Activated T-helper 17 cell treated with anti-CD3 and anti-CD28 coated beads, Interleukin-2, amount 50 U/mL, for 72 hours (primary cell): ENCODE results near the gene IDH2. TPM values are rescaled to one million over a fixed set of nuclear protein-coding genes. Genes with fewer than 3 reads are reported as not detected.

Experiments
- ATAC-seq: fragments of 150-1000 bp; cut with Tn5 transposase; replicated peaks from 2 replicates; pipeline ENCODE4 v1.10.0; 2021; ENCODE audit warnings: mild to moderate bottlenecking, moderate library complexity
- H3K27ac Mint-ChIP-seq: one replicate; pipeline ENCODE4 v1.8.0; 2022; ENCODE audit warnings: mixed read lengths
- H3K27me3 Mint-ChIP-seq: one replicate; pipeline ENCODE4 v1.8.0; 2022; ENCODE audit warnings: mixed read lengths
- H3K36me3 Mint-ChIP-seq: one replicate; pipeline ENCODE4 v1.8.0; 2022; ENCODE audit warnings: low read depth, mild to moderate bottlenecking, mixed read lengths
- H3K4me1 Mint-ChIP-seq: one replicate; pipeline ENCODE4 v1.8.0; 2022; ENCODE audit warnings: mixed read lengths
- H3K4me3 Mint-ChIP-seq: one replicate; pipeline ENCODE4 v1.8.0; 2022; ENCODE audit warnings: mild to moderate bottlenecking, mixed read lengths
- H3K9me3 Mint-ChIP-seq: one replicate; pipeline ENCODE4 v1.8.0; 2022; ENCODE audit warnings: mixed read lengths
- total RNA-seq, 2 donors: library from RNA; stranded (reverse); gene quantifications; one replicate each; pipeline ENCODE4 v1.2.3, GENCODE V29; 2022

The IDH2 gene
- total RNA-seq, 2 donors from 2014 or later = 53.5 to 75.6 TPM

- H3K9me3 Mint-ChIP-seq = no peaks in the 10 kb centered on the region
- H3K4me1 Mint-ChIP-seq = peaks cover 33% of the 10 kb centered on the region
- no peak overlapping the region for H3K4me3 Mint-ChIP-seq
- H3K27ac Mint-ChIP-seq = no peak overlapping the region
- ATAC-seq = no peak
- no peaks in the 10 kb centered on the region for H3K27me3 Mint-ChIP-seq
- no peaks in the 10 kb centered on the region for H3K36me3 Mint-ChIP-seq
Measured at GRCh38 chr15:90042766-90043529, 59.3 kb downstream of the IDH2 start.

GRCh38 chr15:90042356-90042755, 59.9 kb downstream of the IDH2 start:
- Mint-ChIP-seq H3K27ac (no peak overlapping the region), H3K27me3 (no peaks in the 10 kb centered on the region), H3K4me1 (peaks cover 38% of the 10 kb centered on the region), H3K36me3 (no peaks in the 10 kb centered on the region), H3K4me3 (no peak overlapping the region), H3K9me3 (no peaks in the 10 kb centered on the region)
- no peak for ATAC-seq

- Mint-ChIP-seq H3K36me3 (no peaks in the 10 kb centered on the region), H3K4me1 (peaks cover 45% of the 10 kb centered on the region), H3K4me3 (no peak overlapping the region), H3K27me3 (no peaks in the 10 kb centered on the region), H3K9me3 (no peaks in the 10 kb centered on the region), H3K27ac (no peak overlapping the region)
- ATAC-seq = no peak
Measured at GRCh38 chr15:90040618-90041017, 61.6 kb downstream of the IDH2 start.

- Mint-ChIP-seq H3K9me3 (no peaks in the 10 kb centered on the region), H3K27me3 (no peaks in the 10 kb centered on the region), H3K4me1 (peaks cover 39% of the 10 kb centered on the region), H3K4me3 (no peak overlapping the region), H3K36me3 (no peaks in the 10 kb centered on the region), H3K27ac (peak overlapping the region; percentile 28)
- ATAC-seq = no peak
Measured at GRCh38 chr15:90039996-90040395, 62.3 kb downstream of the IDH2 start.

DNA sequence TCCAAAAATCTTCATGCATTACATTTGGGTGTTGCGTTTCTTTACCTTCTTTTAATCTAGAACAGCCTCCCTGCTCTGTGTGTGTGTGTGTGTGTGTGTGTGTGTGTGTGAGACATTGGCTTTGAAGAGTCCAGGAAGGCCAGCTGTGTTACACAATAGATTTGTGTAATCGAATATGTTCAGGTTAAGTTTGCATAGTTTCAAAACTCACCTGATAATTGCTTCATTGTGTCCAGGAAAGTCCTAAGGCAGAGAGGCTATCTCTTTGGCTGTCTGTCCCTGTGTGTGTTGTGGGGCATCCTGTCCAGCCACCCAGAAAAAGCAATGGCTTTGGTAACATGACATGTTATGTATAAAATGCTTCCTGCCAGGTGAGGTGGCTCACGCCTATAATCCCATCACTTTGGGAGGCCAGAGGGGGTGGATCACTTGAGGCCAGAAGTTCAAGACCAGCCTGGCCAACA, 63.6 kb downstream of the IDH2 start:
- H3K27me3 Mint-ChIP-seq = no peaks in the 10 kb centered on the region
- ATAC-seq = no peak
- H3K4me1 Mint-ChIP-seq = peaks cover 44% of the 10 kb centered on the region
- H3K4me3 Mint-ChIP-seq = peak overlapping the region; percentile 40
- no peaks in the 10 kb centered on the region for H3K9me3 Mint-ChIP-seq
- no peaks in the 10 kb centered on the region for H3K36me3 Mint-ChIP-seq
- H3K27ac Mint-ChIP-seq = peak overlapping the region; percentile 51

- H3K27me3 Mint-ChIP-seq = no peaks in the 10 kb centered on the region
Measured at GRCh38 chr15:90037961-90038631, 64.2 kb downstream of the IDH2 start.

DNA sequence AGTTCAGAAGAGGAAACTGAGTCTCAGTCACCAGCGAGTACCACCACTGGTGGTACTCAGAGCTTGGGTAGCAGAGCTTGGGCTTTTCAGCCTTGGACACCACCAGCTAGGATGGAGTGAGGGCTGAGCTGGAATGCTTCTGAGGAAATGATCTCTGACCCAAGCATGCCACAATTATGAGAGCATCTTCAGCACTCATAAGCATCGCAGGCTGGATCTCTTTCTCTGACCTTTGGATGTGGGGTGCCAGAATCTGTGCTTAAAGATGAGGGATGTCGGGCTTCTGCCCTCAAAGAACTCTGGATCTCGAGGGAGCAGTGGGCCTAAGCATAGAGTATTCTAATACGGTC, 64.8 kb downstream of the IDH2 start:
- Mint-ChIP-seq H3K36me3 (no peaks in the 10 kb centered on the region), H3K27ac (peak overlapping the region; percentile 51), H3K9me3 (no peaks in the 10 kb centered on the region), H3K4me3 (peak overlapping the region; percentile 40), H3K4me1 (peaks cover 49% of the 10 kb centered on the region), H3K27me3 (no peaks in the 10 kb centered on the region)
- no peak for ATAC-seq

More at GRCh38 chr15:90037961-90038631, 64.2 kb downstream of the IDH2 start:
- peaks cover 47% of the 10 kb centered on the region for H3K4me1 Mint-ChIP-seq
- ATAC-seq = peak; percentile 93
- no peaks in the 10 kb centered on the region for H3K36me3 Mint-ChIP-seq
- H3K9me3 Mint-ChIP-seq = no peaks in the 10 kb centered on the region
- peak overlapping the region; percentile 51 for H3K27ac Mint-ChIP-seq
- H3K4me3 Mint-ChIP-seq = peak overlapping the region; percentile 40

GRCh38 chr15:90036806-90037510, 65.3 kb downstream of the IDH2 start:
- Mint-ChIP-seq H3K4me3 (peak overlapping the region; percentile 40), H3K36me3 (no peaks in the 10 kb centered on the region), H3K9me3 (no peaks in the 10 kb centered on the region), H3K27ac (peak overlapping the region; percentile 51), H3K27me3 (no peaks in the 10 kb centered on the region), H3K4me1 (peaks cover 49% of the 10 kb centered on the region)
- ATAC-seq = no peak

DNA sequence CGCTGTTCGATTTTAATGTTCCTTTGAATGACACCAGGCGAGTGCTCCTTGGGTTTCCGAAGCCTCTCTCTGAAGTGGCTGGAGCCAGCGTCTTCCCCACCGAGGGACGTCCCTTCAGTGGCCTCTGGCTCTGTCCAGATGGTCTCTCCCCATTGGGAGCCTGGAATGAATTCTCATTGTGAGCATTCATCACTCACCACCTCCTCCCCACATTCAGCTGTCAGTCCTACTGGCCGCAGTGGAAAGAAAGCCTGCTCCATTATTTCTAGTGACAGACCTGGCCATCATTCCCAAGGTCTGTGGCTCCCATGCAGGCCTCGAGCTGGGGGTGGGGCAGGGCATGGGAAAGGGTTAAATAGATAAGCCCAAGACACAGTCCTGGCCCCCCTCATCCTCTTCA, 65.9 kb downstream of the IDH2 start:
- H3K9me3 Mint-ChIP-seq = no peaks in the 10 kb centered on the region
- H3K27me3 Mint-ChIP-seq = no peaks in the 10 kb centered on the region
- H3K4me3 Mint-ChIP-seq = peak overlapping the region; percentile 32
- H3K4me1 Mint-ChIP-seq = peaks cover 53% of the 10 kb centered on the region
- no peaks in the 10 kb centered on the region for H3K36me3 Mint-ChIP-seq
- H3K27ac Mint-ChIP-seq = peak overlapping the region; percentile 51
- ATAC-seq = no peak

GRCh38 chr15:90035840-90036230, 66.4 kb downstream of the IDH2 start:
- Mint-ChIP-seq H3K27me3 (no peaks in the 10 kb centered on the region), H3K4me1 (peaks cover 54% of the 10 kb centered on the region), H3K27ac (peak overlapping the region; percentile 51), H3K36me3 (no peaks in the 10 kb centered on the region), H3K9me3 (no peaks in the 10 kb centered on the region), H3K4me3 (peak overlapping the region; percentile 38)
- no peak for ATAC-seq

DNA sequence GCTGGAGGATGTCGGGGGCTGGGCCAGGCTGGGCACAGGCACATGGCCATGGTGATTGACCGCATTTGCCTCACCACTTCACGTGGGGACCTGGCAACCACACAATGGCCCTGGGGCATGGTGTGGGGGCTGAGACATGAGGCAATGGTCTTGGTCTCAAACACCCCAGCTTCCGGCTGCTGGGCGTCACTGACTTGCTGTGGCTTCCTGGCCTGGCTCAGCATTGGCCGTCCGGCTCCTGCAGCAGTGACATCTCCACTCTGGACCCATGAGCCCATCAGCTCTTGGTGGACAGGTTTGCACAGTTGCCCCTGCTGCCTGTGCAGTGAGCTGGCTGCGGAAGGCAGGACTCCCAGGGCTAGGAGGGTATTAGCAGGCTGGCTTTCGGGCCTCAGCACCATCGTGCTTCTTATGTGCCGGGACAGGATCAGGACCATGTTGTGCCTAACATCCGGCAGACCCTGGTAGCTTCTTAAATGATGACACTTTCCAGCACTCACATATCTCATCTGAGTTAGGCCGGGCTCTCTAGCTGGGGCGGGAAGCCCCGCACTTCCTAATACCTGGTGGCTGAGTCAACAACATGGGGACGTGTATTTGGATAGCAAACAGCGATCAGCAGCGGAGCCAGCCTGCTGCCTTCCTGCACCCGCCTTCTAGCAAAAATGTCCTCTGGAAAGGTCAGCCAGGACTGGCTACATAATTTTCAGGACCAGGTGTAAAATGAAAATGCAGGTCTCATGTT, 67.0 kb downstream of the IDH2 start:
- no peak for ATAC-seq
- Mint-ChIP-seq H3K27me3 (no peaks in the 10 kb centered on the region), H3K27ac (peak overlapping the region; percentile 71), H3K4me3 (peak overlapping the region; percentile 55), H3K4me1 (peaks cover 49% of the 10 kb centered on the region), H3K9me3 (no peaks in the 10 kb centered on the region), H3K36me3 (no peaks in the 10 kb centered on the region)

- Mint-ChIP-seq H3K27ac (peak overlapping the region; percentile 71), H3K4me3 (peak overlapping the region; percentile 55), H3K4me1 (peaks cover 46% of the 10 kb centered on the region), H3K36me3 (no peaks in the 10 kb centered on the region), H3K9me3 (no peaks in the 10 kb centered on the region), H3K27me3 (no peaks in the 10 kb centered on the region)
- ATAC-seq = no peak
Measured at GRCh38 chr15:90033448-90033847, 68.8 kb downstream of the IDH2 start.
